ENCODE data around the gene KNTC1.

DNA sequence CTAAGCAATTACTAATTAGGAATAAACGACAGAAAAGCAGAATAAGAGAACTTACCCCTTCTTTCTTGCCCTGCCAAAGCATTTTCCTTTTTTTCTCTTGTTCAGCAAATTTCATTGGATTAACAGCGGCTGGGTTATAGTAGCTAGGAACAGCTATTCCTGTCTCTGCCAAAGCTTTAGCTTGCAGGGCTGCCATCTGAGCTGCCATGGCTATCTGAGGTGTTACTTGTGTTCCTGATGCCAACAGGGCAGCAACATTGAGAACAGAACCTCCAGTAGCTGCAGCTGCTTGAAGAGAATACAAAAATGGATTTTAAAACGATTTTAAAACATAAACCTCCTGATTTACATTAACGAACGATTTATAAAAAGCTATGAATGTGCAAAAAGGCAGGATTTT lies 18.9 kb upstream of the KNTC1 start:
- TF ChIP-seq, protein P1, sequence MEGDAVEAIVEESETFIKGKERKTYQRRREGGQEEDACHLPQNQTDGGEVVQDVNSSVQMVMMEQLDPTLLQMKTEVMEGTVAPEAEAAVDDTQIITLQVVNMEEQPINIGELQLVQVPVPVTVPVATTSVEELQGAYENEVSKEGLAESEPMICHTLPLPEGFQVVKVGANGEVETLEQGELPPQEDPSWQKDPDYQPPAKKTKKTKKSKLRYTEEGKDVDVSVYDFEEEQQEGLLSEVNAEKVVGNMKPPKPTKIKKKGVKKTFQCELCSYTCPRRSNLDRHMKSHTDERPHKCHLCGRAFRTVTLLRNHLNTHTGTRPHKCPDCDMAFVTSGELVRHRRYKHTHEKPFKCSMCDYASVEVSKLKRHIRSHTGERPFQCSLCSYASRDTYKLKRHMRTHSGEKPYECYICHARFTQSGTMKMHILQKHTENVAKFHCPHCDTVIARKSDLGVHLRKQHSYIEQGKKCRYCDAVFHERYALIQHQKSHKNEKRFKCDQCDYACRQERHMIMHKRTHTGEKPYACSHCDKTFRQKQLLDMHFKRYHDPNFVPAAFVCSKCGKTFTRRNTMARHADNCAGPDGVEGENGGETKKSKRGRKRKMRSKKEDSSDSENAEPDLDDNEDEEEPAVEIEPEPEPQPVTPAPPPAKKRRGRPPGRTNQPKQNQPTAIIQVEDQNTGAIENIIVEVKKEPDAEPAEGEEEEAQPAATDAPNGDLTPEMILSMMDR (IDR thresholded peaks at IDR 0.05), result no peak
- TF ChIP-seq POLR2A (IDR thresholded peaks at IDR 0.05), result no peak
